Measurements from ENCODE around the gene PDE2A. TPM values are rescaled to one million over a fixed set of nuclear protein-coding genes. Genes with fewer than 3 reads are reported as not detected.

Gene PDE2A
- total RNA-seq, 1 donor from 2014 or later = 0.82 TPM

DNA sequence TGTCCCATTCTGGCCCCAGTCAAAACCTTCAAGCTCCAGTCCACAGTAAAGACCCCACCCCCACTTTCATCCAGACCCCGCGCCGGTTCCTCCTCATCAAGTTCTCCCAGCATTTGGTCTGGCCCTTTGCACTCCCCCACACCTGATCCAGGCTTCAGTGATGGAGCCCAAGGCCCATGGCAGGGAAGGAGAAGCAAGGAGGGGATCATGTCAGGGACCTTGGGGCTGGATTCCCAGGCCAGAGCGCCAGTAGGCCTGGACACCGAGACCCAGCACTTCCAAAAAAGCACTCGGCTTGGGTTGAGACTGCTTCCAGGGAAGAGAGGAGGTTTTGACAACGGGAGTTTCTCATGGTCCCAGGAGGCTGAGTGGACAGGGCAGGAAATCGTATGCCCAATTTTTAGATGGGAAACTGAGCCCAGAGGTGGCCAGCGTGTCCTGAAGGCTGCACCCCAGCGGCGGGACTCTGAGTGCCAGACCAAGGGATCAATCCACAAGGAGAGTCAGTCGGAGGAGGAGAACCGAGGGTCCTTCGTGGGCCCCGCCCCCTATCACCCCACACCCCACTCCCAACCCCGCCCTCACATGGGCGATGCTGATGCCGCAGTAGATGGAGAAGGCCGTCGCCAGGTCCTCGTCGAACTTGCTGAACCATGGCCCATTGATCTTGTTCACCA is 90.5 kb downstream of the PDE2A start:
- Mint-ChIP-seq H3K4me1 (ENCODE audit: low read depth, unreplicated experiment) (no peaks in the 10 kb centered on the region), H3K36me3 (ENCODE audit: low read depth, unreplicated experiment) (peaks cover 2% of the 10 kb centered on the region), H3K27me3 (ENCODE audit: low read depth, unreplicated experiment) (peaks cover 82% of the 10 kb centered on the region), H3K4me3 (ENCODE audit: unreplicated experiment) (no peak overlapping the region), H3K27ac (ENCODE audit: unreplicated experiment) (no peak overlapping the region), H3K9me3 (ENCODE audit: unreplicated experiment) (peaks cover 5% of the 10 kb centered on the region)
- Histone ChIP-seq H3K27me3 (ENCODE audit: insufficient read depth, low read length) (peaks cover 32% of the 10 kb centered on the region), H3K4me3 (ENCODE audit: insufficient read depth, low read depth, low read length) (no peak overlapping the region), H4K20me1 (ENCODE audit: insufficient read depth, low read length) (peaks cover 5% of the 10 kb centered on the region), H3K4me2 (ENCODE audit: low read length) (peak overlapping the region; percentile 52), H3K9me3 (ENCODE audit: insufficient read depth, low read depth, low read length) (no peaks in the 10 kb centered on the region), H3K79me2 (ENCODE audit: insufficient read depth, low read length) (no peaks in the 10 kb centered on the region), H3K4me1 (ENCODE audit: insufficient read depth, low read length) (no peaks in the 10 kb centered on the region), H3K36me3 (ENCODE audit: insufficient read depth, low read length) (no peaks in the 10 kb centered on the region), H3K9ac (ENCODE audit: low read length) (no peak overlapping the region), H3K27ac (ENCODE audit: low read depth, low read length) (no peak overlapping the region), H2AFZ (ENCODE audit: low read depth, low read length) (no peak overlapping the region)
- TF ChIP-seq, protein P1, sequence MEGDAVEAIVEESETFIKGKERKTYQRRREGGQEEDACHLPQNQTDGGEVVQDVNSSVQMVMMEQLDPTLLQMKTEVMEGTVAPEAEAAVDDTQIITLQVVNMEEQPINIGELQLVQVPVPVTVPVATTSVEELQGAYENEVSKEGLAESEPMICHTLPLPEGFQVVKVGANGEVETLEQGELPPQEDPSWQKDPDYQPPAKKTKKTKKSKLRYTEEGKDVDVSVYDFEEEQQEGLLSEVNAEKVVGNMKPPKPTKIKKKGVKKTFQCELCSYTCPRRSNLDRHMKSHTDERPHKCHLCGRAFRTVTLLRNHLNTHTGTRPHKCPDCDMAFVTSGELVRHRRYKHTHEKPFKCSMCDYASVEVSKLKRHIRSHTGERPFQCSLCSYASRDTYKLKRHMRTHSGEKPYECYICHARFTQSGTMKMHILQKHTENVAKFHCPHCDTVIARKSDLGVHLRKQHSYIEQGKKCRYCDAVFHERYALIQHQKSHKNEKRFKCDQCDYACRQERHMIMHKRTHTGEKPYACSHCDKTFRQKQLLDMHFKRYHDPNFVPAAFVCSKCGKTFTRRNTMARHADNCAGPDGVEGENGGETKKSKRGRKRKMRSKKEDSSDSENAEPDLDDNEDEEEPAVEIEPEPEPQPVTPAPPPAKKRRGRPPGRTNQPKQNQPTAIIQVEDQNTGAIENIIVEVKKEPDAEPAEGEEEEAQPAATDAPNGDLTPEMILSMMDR (IDR thresholded peaks at IDR 0.05; ENCODE audit: insufficient read depth, low read depth, low read length) = no peak
- TF ChIP-seq EZH2 (IDR thresholded peaks at IDR 0.05; ENCODE audit: insufficient read depth, low read length) = no peak
- no peak for FAIRE-seq
- no peak for DNase-seq (ENCODE audit: low read depth)

GRCh38 chr11:72583177-72583553 is 91.1 kb downstream of the PDE2A start:
- no peak overlapping the region for H3K27ac Mint-ChIP-seq (ENCODE audit: unreplicated experiment)
- H3K36me3 Mint-ChIP-seq (ENCODE audit: low read depth, unreplicated experiment) = peaks cover 2% of the 10 kb centered on the region
- H3K79me2 ChIP-seq (ENCODE audit: insufficient read depth, low read length) = no peaks in the 10 kb centered on the region
- H3K4me3 ChIP-seq (ENCODE audit: insufficient read depth, low read depth, low read length) = no peak overlapping the region
- peaks cover 5% of the 10 kb centered on the region for H3K9me3 Mint-ChIP-seq (ENCODE audit: unreplicated experiment)
- DNase-seq (ENCODE audit: low read depth) (no peak), FAIRE-seq (no peak)
- no peaks in the 10 kb centered on the region for H3K4me1 ChIP-seq (ENCODE audit: insufficient read depth, low read length)
- peaks cover 81% of the 10 kb centered on the region for H3K27me3 Mint-ChIP-seq (ENCODE audit: low read depth, unreplicated experiment)
- H2AFZ ChIP-seq (ENCODE audit: low read depth, low read length) = no peak overlapping the region
- TF ChIP-seq, protein P1 (IDR thresholded peaks at IDR 0.05; ENCODE audit: insufficient read depth, low read depth, low read length) = no peak
- no peak for TF ChIP-seq EZH2 (IDR thresholded peaks at IDR 0.05; ENCODE audit: insufficient read depth, low read length)
- H3K4me2 ChIP-seq (ENCODE audit: low read length) = no peak overlapping the region
- no peak overlapping the region for H3K27ac ChIP-seq (ENCODE audit: low read depth, low read length)
- no peaks in the 10 kb centered on the region for H3K4me1 Mint-ChIP-seq (ENCODE audit: low read depth, unreplicated experiment)
- no peaks in the 10 kb centered on the region for H3K9me3 ChIP-seq (ENCODE audit: insufficient read depth, low read depth, low read length)
- H4K20me1 ChIP-seq (ENCODE audit: insufficient read depth, low read length) = peaks cover 5% of the 10 kb centered on the region
- no peak overlapping the region for H3K9ac ChIP-seq (ENCODE audit: low read length)
- no peak overlapping the region for H3K4me3 Mint-ChIP-seq (ENCODE audit: unreplicated experiment)
- H3K27me3 ChIP-seq (ENCODE audit: insufficient read depth, low read length) = peaks cover 26% of the 10 kb centered on the region
- no peaks in the 10 kb centered on the region for H3K36me3 ChIP-seq (ENCODE audit: insufficient read depth, low read length)

Data from astrocyte (in vitro differentiated cells and primary cell).